HepG2 (cell line): ENCODE measurements around the gene MAGIX. TPM values are rescaled to one million over a fixed set of nuclear protein-coding genes. Genes with fewer than 3 reads are reported as not detected.

ENCODE experiments used
- ATAC-seq: fragments of 200-7000 bp; cut with Tn5 transposase; 3 replicates; pipeline ENCODE4 v1.9.1; 2020; ENCODE audit warnings: mild to moderate bottlenecking, moderate library complexity
- BruUV-seq: library from RNA; stranded (reverse); fragments of 400-500 nt; replicated peaks from 2 replicates; lab custom pipeline; 2021; lab: Mats Ljungman, UMichigan
- CTCF ChIA-PET: fragments of 300-600 bp; formaldehyde crosslinking; extraction: SDS; loops from one replicate; lab custom pipeline; 2021; ENCODE audit warnings: low total read pairs, inconsistent platforms, low intra/inter-chr PET ratio; lab: Yijun Ruan, JAX
- POLR2A ChIA-PET: fragments of 350-600 bp; sonication (Branson Sonifier 250); formaldehyde crosslinking; loops from one replicate; lab custom pipeline; 2020; ENCODE audit warnings: antibody characterized with exemption, inconsistent platforms; lab: Yijun Ruan, JAX
- DNase-seq: peaks from one replicate; pipeline ENCODE4 v3.0.0-alpha.2; 2015; ENCODE audit warnings: low spot score
- FAIRE-seq: peaks from 3 replicates; lab custom pipeline; 2011; peaks lifted over from hg19 to GRCh38; lab: Jason Lieb, UNC
- H2AFZ ChIP-seq: one replicate; pipeline ENCODE4 v1.6.1; 2011; ENCODE audit warnings: low read length, inconsistent platforms
- H3K27ac ChIP-seq: fragments of 300-600 bp; 3 replicates; pipeline ENCODE4 v1.8.0; 2011; ENCODE audit warnings: mixed run types, mild to moderate bottlenecking, mixed read lengths, low read length, inconsistent platforms; ENCODE audit not compliant: insufficient read depth; ENCODE audit errors: extremely low read length
- H3K27me3 ChIP-seq, 2 experiments: fragments of 200-600 bp in 1 of 2; 2 replicates in 1 of 2; 3 replicates in 1 of 2; pipeline versions ENCODE4 v1.6.0 to v1.8.0; 2011; ENCODE audit warnings: low read length in 2 of 2, mild to moderate bottlenecking in 2 of 2, moderate library complexity in 2 of 2, inconsistent platforms in 1 of 2; ENCODE audit not compliant: insufficient read depth in 2 of 2, control insufficient read depth in 1 of 2
- H3K36me3 ChIP-seq, 2 experiments: fragments of 200-600 bp in 1 of 2; replicated peaks in 1 of 2; 2 replicates in 1 of 2; 3 replicates in 1 of 2; pipeline versions ENCODE4 v1.5.1 to v1.8.0; 2011; ENCODE audit warnings: low read length in 2 of 2, inconsistent platforms in 1 of 2; ENCODE audit not compliant: insufficient read depth in 2 of 2, control insufficient read depth in 1 of 2
- H3K4me1 ChIP-seq: 2 replicates; pipeline ENCODE4 v1.5.1; 2012; ENCODE audit warnings: low read length, inconsistent platforms; ENCODE audit not compliant: insufficient read depth
- H3K4me2 ChIP-seq: 2 replicates; pipeline ENCODE4 v1.6.0; 2011; ENCODE audit warnings: low read depth, low read length, inconsistent platforms
- H3K4me3 ChIP-seq, 3 experiments: fragments of 200-600 bp in 1 of 3; sonication (generic), shearing (Covaris generic) in 1 of 3; replicated peaks in 1 of 3; 2 replicates each; pipeline ENCODE4 v1.5.1; 2011 to 2016; ENCODE audit warnings: low read length in 3 of 3, inconsistent platforms in 2 of 3, low read depth in 2 of 3, mild to moderate bottlenecking in 2 of 3, control low read depth in 1 of 3, mixed read lengths in 1 of 3; ENCODE audit not compliant: insufficient read depth in 1 of 3
- H3K79me2 ChIP-seq: one replicate; pipeline ENCODE4 v1.6.1; 2011; ENCODE audit warnings: low read length, inconsistent platforms; ENCODE audit not compliant: insufficient read depth
- H3K9ac ChIP-seq: 2 replicates; pipeline ENCODE4 v1.6.0; 2011; ENCODE audit warnings: mild to moderate bottlenecking, low read depth, low read length, inconsistent platforms; ENCODE audit not compliant: insufficient read depth
- H3K9me3 ChIP-seq: 2 replicates; pipeline ENCODE4 v1.5.1; 2012; ENCODE audit warnings: mild to moderate bottlenecking, low read length
- H4K20me1 ChIP-seq: 2 replicates; pipeline ENCODE4 v1.6.0; 2011; ENCODE audit warnings: inconsistent platforms, mild to moderate bottlenecking, low read length, moderate library complexity; ENCODE audit not compliant: insufficient read depth
- ARNT ChIP-seq: fragments of 450-650 bp; IDR thresholded peaks from 2 replicates; pipeline ENCODE4 v1.6.1; 2017
- HOXA5 ChIP-seq: sonication (generic); formaldehyde crosslinking; IDR thresholded peaks from 2 replicates; pipeline ENCODE4 v1.4.0; 2020; ENCODE audit warnings: missing genetic modification reagents
- KDM1A ChIP-seq: IDR thresholded peaks from 2 replicates; pipeline ENCODE4 v1.6.1; 2016; ENCODE audit warnings: missing compliant biosample characterization
- NFATC3 ChIP-seq: sonication (generic); formaldehyde crosslinking; IDR thresholded peaks from 2 replicates; pipeline ENCODE4 v1.5.1; 2020; ENCODE audit warnings: mild to moderate bottlenecking, missing genetic modification reagents
- PTBP1 ChIP-seq: fragments of 200-400 bp; formaldehyde crosslinking; IDR thresholded peaks from 2 replicates; pipeline ENCODE4 v1.6.1; 2018; ENCODE audit warnings: low read length, low read depth; ENCODE audit not compliant: poor library complexity, severe bottlenecking
- RBFOX2 ChIP-seq: fragments of 200-400 bp; formaldehyde crosslinking; IDR thresholded peaks from 2 replicates; pipeline ENCODE4 v1.6.1; 2017; ENCODE audit warnings: low read depth, mild to moderate bottlenecking, low read length
- RFX5 ChIP-seq: IDR thresholded peaks from 2 replicates; pipeline ENCODE4 v1.6.1; 2011; ENCODE audit warnings: low read depth, low read length, improper control_type of control experiment
- SIX1 ChIP-seq: sonication (generic); formaldehyde crosslinking; IDR thresholded peaks from 2 replicates; pipeline ENCODE4 v1.4.0; 2020; ENCODE audit warnings: missing genetic modification reagents, borderline replicate concordance
- TGIF2 ChIP-seq: IDR thresholded peaks from 2 replicates; pipeline ENCODE4 v1.6.1; 2016; ENCODE audit warnings: control low read depth, missing compliant biosample characterization
- ZMAT3 ChIP-seq: sonication (generic); formaldehyde crosslinking; conservative IDR thresholded peaks from 2 replicates; pipeline ENCODE4 v1.7.0; 2021; ENCODE audit warnings: missing genetic modification reagents
- ZNF180 ChIP-seq: sonication (generic); formaldehyde crosslinking; IDR thresholded peaks from 2 replicates; pipeline ENCODE4 v1.4.0; 2020; ENCODE audit warnings: low read depth, missing genetic modification reagents, borderline replicate concordance
- ZNF256 ChIP-seq: sonication (generic); formaldehyde crosslinking; conservative IDR thresholded peaks from 2 replicates; pipeline ENCODE4 v1.4.0; 2020; ENCODE audit warnings: missing genetic modification reagents
- ZNF318 ChIP-seq: sonication (generic); formaldehyde crosslinking; IDR thresholded peaks from 2 replicates; pipeline ENCODE4 v1.4.0; 2020; ENCODE audit warnings: mild to moderate bottlenecking, missing genetic modification reagents
- ZNF333 ChIP-seq: sonication (generic); formaldehyde crosslinking; IDR thresholded peaks from 2 replicates; pipeline ENCODE4 v1.4.0; 2020; ENCODE audit warnings: mild to moderate bottlenecking, missing genetic modification reagents, borderline replicate concordance
- ZNF33B ChIP-seq: sonication (generic); formaldehyde crosslinking; IDR thresholded peaks from 2 replicates; pipeline ENCODE4 v1.5.1; 2020; ENCODE audit warnings: mild to moderate bottlenecking, missing genetic modification reagents
- ZNF557 ChIP-seq: sonication (generic); formaldehyde crosslinking; IDR thresholded peaks from 2 replicates; pipeline ENCODE4 v1.4.0; 2020; ENCODE audit warnings: missing genetic modification reagents
- ZNF761 ChIP-seq: sonication (generic); formaldehyde crosslinking; conservative IDR thresholded peaks from 2 replicates; pipeline ENCODE4 v1.4.0; 2020; ENCODE audit warnings: mild to moderate bottlenecking, missing genetic modification reagents
- ZNF776 ChIP-seq: sonication (generic); formaldehyde crosslinking; IDR thresholded peaks from 2 replicates; pipeline ENCODE4 v1.4.0; 2020; ENCODE audit warnings: mild to moderate bottlenecking, missing genetic modification reagents
- WGBS: methylation state at CpG from one replicate; pipeline ENCODE4 v1.1.6; 2017; ENCODE audit warnings: low lambda C conversion rate; 5-methylcytosine and 5-hydroxymethylcytosine counted together
- in situ Hi-C: cut with HindIII; loops from 2 replicates; pipeline ENCODE4 v1.10.0; 2017; ENCODE audit warnings: low pct_unique_long_range_greater_than_20kb; ENCODE audit not compliant: extremely low pct_ligation_motif_present
- intact Hi-C: fragments of 100-400 bp; cut with micrococcal nuclease; formaldehyde crosslinking; loops from one replicate; pipeline ENCODE4 v1.10.0; 2022; ENCODE audit not compliant: unreplicated experiment
- polyA plus RNA-seq, 8 experiments: library from polyadenylated mRNA; depleted of rRNA in 3 of 8; stranded (reverse) in 7 of 8; unstranded in 1 of 8; fragments of >200 nt; fragmentation: Illumina TruSeq in 4 of 8; extraction: Trizol in 4 of 8; gene quantifications; 2 replicates each; pipeline versions ENCODE4 v1.2.1 to v1.2.3, GENCODE V29; 2011 to 2016; ENCODE audit warnings: low read depth in 4 of 8, missing spikeins in 1 of 8, mixed read lengths in 1 of 8; ENCODE audit not compliant: insufficient read depth in 1 of 8
- total RNA-seq, 5 experiments: library from RNA; depleted of rRNA; stranded (reverse); fragments of >200 nt; fragmentation: Illumina TruSeq; extraction: Trizol; gene quantifications; 2 replicates each; pipeline ENCODE4 v1.2.3, GENCODE V29; 2016; ENCODE audit warnings: low read depth in 1 of 5

Gene MAGIX
- total and polyA plus RNA-seq, 2 of the 13 experiments (the other 11 are each of a cell fraction or from before 2014, with no cell fraction given): 0.63 to 1.2 TPM

GRCh38 chrX:49116076-49116475 is 46.5 kb upstream of the MAGIX start:
- WGBS: 94% methylated on average over 8 of the region's 8 CpGs
- no peak overlapping the region for H3K4me3 ChIP-seq
- H2AFZ ChIP-seq: no peak overlapping the region
- H4K20me1 ChIP-seq: no peaks in the 10 kb centered on the region
- in situ Hi-C loops: no loop called here
- H3K36me3 ChIP-seq: peaks cover 6 to 24% of the 10 kb centered on the region in 2 experiments; a peak in 4 of 5 replicates
- H3K27me3 ChIP-seq: no peaks in the 10 kb centered on the region
- FAIRE-seq (no peak), DNase-seq (no peak), ATAC-seq (no peak)
- no peak overlapping the region for H3K27ac ChIP-seq
- 0 out of 2 replicates have a peak, but pooled peaks cover under 1% of the 10 kb centered on the region for H3K4me1 ChIP-seq
- intact Hi-C loops: no loop called here
- no TSS peak for BruUV-seq
- POLR2A ChIA-PET: no interaction called here
- H3K9me3 ChIP-seq: no peaks in the 10 kb centered on the region
- no peak for TF ChIP-seq ZNF761
- TF ChIP-seq ZNF318 (CRISPR knock-in tag): no peak
- no peak for TF ChIP-seq ZNF557 (CRISPR knock-in tag)
- no peak for TF ChIP-seq ZNF180 (CRISPR knock-in tag)
- no peak for TF ChIP-seq ZNF33B (CRISPR knock-in tag)
- TF ChIP-seq HOXA5 (CRISPR knock-in tag): no peak
- TF ChIP-seq ZMAT3 (CRISPR knock-in tag): no peak
- TF ChIP-seq ZNF333: no peak
- no peak for TF ChIP-seq RFX5
- no peak for TF ChIP-seq ZNF776 (CRISPR knock-in tag)
- no peak for TF ChIP-seq NFATC3 (CRISPR knock-in tag)
- TF ChIP-seq PTBP1: no peak
- TF ChIP-seq SIX1: no peak
- no peak for TF ChIP-seq TGIF2
- no peak for TF ChIP-seq ARNT
- no peak for TF ChIP-seq ZNF256 (CRISPR knock-in tag)
- TF ChIP-seq KDM1A: no peak
- TF ChIP-seq RBFOX2: no peak
- TF ChIP-seq, all 625 proteins: peak for 0
- CTCF ChIA-PET: no interaction called here
- Histone ChIP-seq H3K79me2 (no peaks in the 10 kb centered on the region), H3K4me2 (no peak overlapping the region), H3K9ac (no peak overlapping the region)
